Measurements from ENCODE around the gene STARD9.
A peak's percentile ranks its signal among the peaks of the same experiment; 100 is the strongest.
"Not testable (repeated sequence)": the region's sequence is repeated elsewhere in the genome, so short reads cannot be mapped to it uniquely, and the experiment has no call there.

Gene STARD9

DNA sequence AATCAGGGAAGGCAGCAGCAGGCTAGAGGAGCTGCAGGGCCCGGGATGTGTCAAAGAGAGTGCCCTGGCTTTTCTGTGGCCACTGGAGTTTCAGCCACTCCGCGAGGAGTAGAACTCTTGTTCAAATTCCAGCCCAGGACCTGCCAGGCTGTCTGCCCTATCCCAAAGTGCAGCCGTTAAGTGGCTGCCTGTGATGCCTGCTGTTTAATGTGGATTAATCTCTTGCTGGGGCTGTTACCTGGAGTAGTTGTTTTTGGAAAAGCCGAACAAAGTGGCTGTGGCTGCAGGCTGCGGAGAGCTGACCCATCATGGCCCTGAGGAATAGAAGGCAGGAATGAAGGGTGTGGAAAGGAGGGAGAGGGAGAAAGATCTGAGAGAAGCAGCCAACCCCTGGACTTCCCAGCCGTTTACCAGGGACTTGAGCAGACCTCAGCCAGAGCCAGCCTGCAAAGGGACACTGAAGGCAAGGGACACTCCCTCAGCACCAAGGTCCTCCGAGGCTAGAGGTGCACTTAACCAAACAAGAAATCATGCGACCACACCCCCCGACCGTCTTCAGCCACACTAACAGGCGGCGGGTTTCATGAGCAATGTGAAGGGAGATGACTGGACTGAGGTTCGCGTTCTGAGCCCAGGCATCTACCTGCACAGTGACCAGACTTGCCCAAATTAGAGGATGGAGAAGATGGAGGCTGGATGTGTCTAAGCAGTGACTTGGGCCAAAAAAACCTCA lies 156.9 kb downstream of the STARD9 start:
- DNase-seq: no peak

- no peak for DNase-seq
These were observed 157.6 kb downstream of the STARD9 start for GRCh38 chr15:42733027-42733426.

DNA sequence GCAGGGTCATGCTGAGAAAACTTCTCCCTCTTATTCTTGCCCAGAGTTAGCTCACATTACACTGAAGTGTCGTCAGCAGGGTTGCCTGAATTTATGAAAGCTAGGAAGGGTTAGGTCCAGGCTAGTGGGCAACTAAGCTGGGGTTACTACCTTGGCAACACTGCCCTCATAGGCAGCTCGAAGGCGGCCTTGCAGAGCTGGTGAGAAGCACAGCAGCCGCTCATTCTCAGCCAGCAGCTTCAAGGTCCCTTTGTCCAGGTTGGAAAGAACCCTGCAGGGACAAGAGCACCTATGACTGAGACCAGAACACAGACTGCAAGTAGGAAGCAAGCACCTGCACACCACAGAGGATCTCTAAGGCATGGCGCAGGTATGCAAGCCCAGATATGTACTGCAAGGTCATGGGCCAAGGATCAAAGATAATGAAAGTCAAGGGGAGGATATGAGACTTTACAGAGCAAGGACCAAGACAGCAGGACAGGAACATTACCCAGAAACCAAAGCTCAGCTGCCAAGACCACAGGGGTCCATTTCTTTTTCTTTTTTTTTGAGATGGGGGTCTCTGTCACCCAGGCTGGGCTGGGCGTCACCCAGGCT lies 158.8 kb downstream of the STARD9 start:
- no peak for DNase-seq

DNA sequence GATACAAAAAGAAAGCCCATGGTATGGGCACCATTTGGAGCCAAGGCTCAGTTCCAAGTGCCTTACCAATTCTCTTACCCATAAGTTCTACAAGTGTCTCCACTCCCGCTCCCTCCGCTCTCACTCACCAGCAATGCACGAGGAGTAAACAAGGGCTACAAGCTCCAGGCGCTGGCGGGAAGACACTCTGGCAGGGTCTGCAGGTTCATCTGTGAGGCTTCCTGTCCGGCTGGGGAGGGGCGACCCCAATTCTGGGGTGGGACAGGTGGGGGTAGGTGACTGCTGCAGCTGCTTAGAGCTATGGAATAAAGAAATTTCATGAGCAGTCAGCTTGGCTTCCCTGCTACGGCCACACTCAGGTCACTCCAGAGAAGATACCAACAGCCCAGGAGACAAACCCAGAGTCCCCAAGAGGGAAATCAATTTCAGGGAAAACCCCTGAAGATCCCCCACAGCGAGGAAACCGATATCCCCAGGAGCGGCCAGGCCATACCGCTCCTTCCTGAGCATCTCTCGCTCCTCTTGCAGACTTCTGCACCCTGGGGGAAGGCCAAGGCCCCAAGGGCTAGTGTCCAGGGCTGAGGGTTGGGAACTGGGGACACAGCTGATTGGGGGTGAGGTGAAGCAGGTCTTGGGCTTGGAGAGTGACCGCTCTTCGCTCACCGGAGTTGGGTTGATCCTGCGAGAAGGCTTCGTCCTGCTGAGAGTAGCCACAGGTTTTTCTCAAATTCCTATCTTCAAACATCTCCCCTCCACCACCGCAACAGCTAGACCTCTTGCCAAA lies 160.2 kb downstream of the STARD9 start:
- DNase-seq: no peak

GRCh38 chr15:42736178-42736792 lies 160.9 kb downstream of the STARD9 start:
- no peak for DNase-seq

GRCh38 chr15:42736793-42737528 lies 161.6 kb downstream of the STARD9 start, which contains the start of gene CDAN1:
CDAN1 (minus strand) TSS chr15:42737128; CDS start chr15:42737102, 26 bp downstream.
- DNase-seq: peak; percentile 95

GRCh38 chr15:42737529-42738328 lies 162.3 kb downstream of the STARD9 start:
- no peak for DNase-seq

DNA sequence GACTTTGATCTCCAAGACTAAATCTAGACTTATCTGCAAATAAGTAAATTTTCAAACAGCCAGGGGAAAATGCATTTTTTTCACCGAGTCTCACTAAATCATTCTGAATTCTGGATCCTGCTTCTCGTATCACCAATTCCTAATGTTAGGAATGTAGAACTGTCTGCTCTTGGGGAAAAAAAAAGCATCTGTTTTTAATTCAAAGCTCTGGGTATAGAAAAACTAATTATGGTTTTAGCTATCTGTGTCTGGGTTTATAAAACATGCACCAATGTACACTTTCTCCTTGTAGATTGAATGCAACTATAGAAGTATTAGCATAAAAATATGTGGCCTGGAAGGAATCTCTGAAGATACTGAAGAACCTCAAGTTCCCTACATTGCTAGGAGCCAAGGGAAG lies 166.3 kb downstream of the STARD9 start:
- DNase-seq: no peak

DNA sequence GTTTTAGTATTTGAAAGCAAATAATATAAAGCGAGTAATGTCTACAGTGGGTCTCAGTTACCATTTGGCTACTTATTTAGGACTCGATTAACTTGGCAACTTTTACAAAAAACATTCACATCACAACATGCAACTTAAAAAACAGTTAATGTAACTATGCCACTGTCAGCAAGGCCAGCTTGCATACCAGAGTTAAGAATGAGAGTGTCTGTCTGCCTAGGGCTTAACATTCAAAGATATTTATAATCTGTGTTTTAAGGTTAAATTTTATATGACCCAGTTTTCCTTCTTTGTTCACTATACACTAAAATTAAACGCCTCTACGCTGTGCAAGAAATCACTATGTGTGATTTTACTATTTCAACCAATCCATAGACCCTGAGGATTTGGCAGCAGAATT lies 166.7 kb downstream of the STARD9 start:
- no peak for DNase-seq

DNA sequence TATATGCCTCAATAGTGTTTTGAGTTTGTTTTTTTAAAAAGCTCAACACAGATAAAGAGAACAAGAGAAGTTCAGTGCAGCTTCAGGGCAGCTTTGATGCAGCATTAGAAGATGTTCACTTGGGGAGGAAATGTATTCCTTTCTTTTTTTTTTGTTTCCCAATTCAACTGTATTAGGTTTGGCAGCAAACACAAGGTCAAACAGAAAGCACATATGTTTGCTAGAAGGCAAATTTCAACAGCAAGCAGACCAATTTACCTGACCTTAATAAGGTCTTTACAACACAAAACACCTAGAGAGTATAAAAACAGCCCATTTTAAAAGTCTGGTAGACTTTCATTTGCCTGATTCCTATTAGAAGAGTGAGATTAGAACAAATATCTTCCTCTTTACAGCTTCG lies 168.8 kb downstream of the STARD9 start:
- no peak for DNase-seq

DNA sequence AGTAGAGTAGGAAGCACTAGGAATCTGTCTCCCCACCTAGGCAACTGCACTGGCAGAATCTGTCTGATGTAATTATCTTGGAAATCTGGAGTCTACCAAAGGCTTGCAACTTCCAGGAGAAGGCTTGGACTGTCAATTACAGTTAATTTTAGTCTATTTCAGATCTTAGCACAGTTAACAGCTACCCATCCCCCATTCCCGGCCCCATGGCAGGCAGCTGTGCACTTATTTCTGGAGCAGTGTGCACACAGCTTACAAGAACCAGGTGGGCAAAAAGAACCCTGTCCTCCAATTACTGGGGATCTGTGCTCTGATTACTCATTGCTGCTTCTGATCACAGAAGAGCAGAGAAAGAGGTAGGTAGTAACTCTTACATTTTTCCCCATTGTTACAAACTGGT lies 173.9 kb downstream of the STARD9 start:
- DNase-seq: no peak

DNA sequence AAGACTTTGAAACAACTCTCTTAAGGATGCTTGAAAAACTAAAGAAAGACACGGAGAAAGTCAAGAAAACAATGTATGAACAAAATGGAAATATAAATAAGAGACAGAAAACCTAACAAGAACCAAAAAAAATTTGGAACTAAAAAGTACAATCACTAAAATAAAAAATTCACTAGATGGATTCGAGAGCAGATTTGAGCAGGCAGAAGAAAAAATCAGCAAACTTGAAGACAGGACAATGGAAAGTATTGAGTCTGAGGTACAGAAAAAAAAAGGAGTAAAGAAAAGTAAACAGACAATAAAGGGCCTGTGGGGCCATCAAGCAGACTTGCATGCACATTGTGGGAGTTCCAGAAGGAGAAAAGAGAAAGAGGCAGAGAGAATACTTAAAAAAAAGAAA lies 174.9 kb downstream of the STARD9 start:
- no peak for DNase-seq

DNA sequence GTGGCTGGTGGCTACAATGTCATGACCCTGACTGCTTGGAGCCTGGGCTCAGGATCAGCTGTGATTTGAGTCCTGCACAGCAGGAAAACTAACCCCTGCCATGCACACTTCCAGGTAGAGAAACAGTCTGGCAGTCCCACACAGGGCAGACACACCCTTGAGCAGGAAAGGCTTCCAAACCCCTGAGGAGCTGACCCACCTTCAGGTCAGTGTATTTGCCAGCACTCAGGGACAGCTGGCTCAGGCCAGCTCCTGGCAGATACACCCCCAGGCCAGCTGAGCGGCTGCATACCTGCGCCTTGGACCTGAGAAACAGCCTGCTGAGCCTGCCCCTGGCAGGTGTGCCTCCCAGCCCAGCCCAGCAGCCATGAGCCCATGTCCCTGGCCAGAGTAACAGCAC lies 183.7 kb downstream of the STARD9 start:
- DNase-seq: no peak

DNA sequence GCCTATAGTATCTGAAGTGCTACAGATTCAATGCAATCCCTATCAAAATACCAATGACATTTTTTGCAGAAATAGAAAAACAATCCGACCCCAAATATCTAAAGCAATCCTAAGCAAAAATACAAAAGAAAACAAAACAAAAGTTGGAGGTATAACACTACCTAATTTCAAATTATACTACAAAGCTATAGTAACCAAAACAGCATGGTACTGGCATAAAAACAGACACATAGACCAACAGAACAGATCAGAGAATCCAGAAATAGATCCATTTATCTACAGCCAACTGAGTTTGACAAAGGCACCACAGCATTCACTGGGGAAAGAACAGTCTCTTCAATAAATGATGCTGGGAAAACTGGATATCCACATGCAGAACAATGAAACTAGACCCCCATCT lies 185.4 kb downstream of the STARD9 start:
- no peak for DNase-seq

GRCh38 chr15:42761813-42762212 lies 186.4 kb downstream of the STARD9 start:
- DNase-seq: not testable (repeated sequence)

DNA sequence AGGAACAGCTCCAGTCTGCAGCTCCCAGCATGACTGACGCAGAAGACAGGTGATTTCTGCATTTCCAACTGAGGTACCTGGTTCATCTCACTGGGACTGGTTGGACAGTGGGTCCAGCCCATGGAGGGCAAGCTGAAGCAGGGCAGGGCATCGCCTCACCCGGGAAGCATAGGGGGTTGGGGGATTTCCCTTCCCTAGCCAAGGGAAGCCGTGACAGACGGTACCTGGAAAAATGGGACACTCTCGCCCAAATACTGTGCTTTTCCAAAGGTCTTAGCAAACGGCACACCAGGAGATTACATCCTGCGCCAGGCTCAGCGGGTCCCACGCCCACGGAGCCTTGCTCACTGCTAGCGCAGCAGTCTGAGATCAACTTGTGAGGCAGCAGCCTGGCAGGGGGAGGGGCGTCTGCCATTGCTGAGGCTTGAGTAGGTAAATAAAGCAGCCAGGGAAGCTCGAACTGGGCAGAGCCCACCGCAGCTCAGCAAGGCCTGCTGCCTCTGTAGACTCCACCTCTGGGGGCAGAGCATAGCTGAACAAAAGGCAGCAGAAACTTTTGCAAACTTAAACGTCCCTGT lies 188.8 kb downstream of the STARD9 start:
- not testable (repeated sequence) for DNase-seq

- DNase-seq: not testable (repeated sequence)
These were observed 190.7 kb downstream of the STARD9 start for GRCh38 chr15:42766109-42766508.
